Hepatocyte (in vitro differentiated cells): ENCODE measurements around the gene LRFN4. TPM values are rescaled to one million over a fixed set of nuclear protein-coding genes. Genes with fewer than 3 reads are reported as not detected.
"Not testable (repeated sequence)": the region's sequence is repeated elsewhere in the genome, so short reads cannot be mapped to it uniquely, and the experiment has no call there.

Source experiments
- DNase-seq: peaks from one replicate; pipeline ENCODE4 v3.0.0-alpha.2; 2016; ENCODE audit warnings: low spot score
- H2AFZ ChIP-seq: fragments of 200-600 bp; sonication (generic); 2 replicates; pipeline ENCODE4 v1.6.0; 2016; ENCODE audit warnings: antibody characterized with exemption, mild to moderate bottlenecking
- H3K27ac ChIP-seq: fragments of 200-600 bp; sonication (generic); 2 replicates; pipeline ENCODE4 v1.5.1; 2016; ENCODE audit warnings: mild to moderate bottlenecking
- H3K27me3 ChIP-seq: fragments of 200-600 bp; sonication (generic); 2 replicates; pipeline ENCODE4 v1.6.1; 2016
- H3K36me3 ChIP-seq: fragments of 200-600 bp; sonication (generic); replicated peaks from 2 replicates; pipeline ENCODE4 v1.5.1; 2016; ENCODE audit warnings: low read depth; ENCODE audit not compliant: insufficient read depth
- H3K4me1 ChIP-seq: fragments of 200-600 bp; sonication (generic); 2 replicates; pipeline ENCODE4 v1.5.1; 2016; ENCODE audit warnings: mild to moderate bottlenecking, moderate library complexity; ENCODE audit not compliant: insufficient read depth
- H3K4me2 ChIP-seq: fragments of 200-600 bp; sonication (generic); 2 replicates; pipeline ENCODE4 v1.6.0; 2016
- H3K4me3 ChIP-seq: fragments of 200-600 bp; sonication (generic); 2 replicates; pipeline ENCODE4 v1.5.1; 2016; ENCODE audit warnings: mild to moderate bottlenecking
- H3K79me2 ChIP-seq: fragments of 200-600 bp; sonication (generic); 2 replicates; pipeline ENCODE4 v1.6.0; 2017; ENCODE audit warnings: mild to moderate bottlenecking
- H3K9me2 ChIP-seq: fragments of 200-600 bp; sonication (generic); replicated peaks from 2 replicates; pipeline ENCODE4 v1.6.0; 2017; ENCODE audit warnings: mild to moderate bottlenecking; ENCODE audit not compliant: insufficient read depth
- H3K9me3 ChIP-seq: fragments of 200-600 bp; sonication (generic); 2 replicates; pipeline ENCODE4 v1.5.1; 2016; ENCODE audit warnings: low read depth, mild to moderate bottlenecking
- H4K20me1 ChIP-seq: fragments of 200-600 bp; sonication (generic); 2 replicates; pipeline ENCODE4 v1.6.0; 2016; ENCODE audit warnings: mild to moderate bottlenecking; ENCODE audit not compliant: insufficient read depth, poor library complexity, severe bottlenecking
- CTCF ChIP-seq: fragments of 200-600 bp; sonication (generic); IDR thresholded peaks from 2 replicates; pipeline ENCODE4 v1.5.1; 2016; ENCODE audit warnings: antibody characterized with exemption, mild to moderate bottlenecking; ENCODE audit not compliant: poor library complexity
- EZH2 ChIP-seq: fragments of 200-600 bp; sonication (generic); IDR thresholded peaks from 2 replicates; pipeline ENCODE4 v1.6.1; 2016; ENCODE audit warnings: antibody characterized with exemption, mild to moderate bottlenecking, borderline replicate concordance
- EZH2phosphoT487 ChIP-seq: fragments of 200-600 bp; sonication (generic); IDR thresholded peaks from one replicate; pipeline ENCODE4 v1.6.1; 2018; ENCODE audit warnings: antibody characterized with exemption, mild to moderate bottlenecking, low read depth, moderate library complexity; ENCODE audit not compliant: unreplicated experiment, severe bottlenecking
- WGBS: methylation state at CpG from one replicate; pipeline ENCODE4 v1.1.6; 2016; ENCODE audit warnings: low lambda C conversion rate; ENCODE audit errors: missing lambda C conversion rate; 5-methylcytosine and 5-hydroxymethylcytosine counted together
- polyA plus RNA-seq: library from polyadenylated mRNA; unstranded; fragments of >200 nt; fragmentation: Nextera tagmentation; extraction: Ambion mirVana; gene quantifications from 2 replicates; pipeline ENCODE4 v1.2.1, GENCODE V29; 2016
- total RNA-seq: library from RNA; depleted of rRNA; stranded (reverse); fragments of >200 nt; gene quantifications from 2 replicates; pipeline ENCODE4 v1.2.3, GENCODE V29; 2014

LRFN4 gene
- total and polyA plus RNA-seq, 2 experiments from 2014 or later = 15.8 to 30.2 TPM

- no peaks in the 10 kb centered on the region for H3K79me2 ChIP-seq
- TF ChIP-seq EZH2phosphoT487 (no peak), EZH2 (no peak), CTCF (no peak)
- peak overlapping the region; percentile 56 for H3K27ac ChIP-seq
- H3K9me2 ChIP-seq = no peaks in the 10 kb centered on the region
- no peaks in the 10 kb centered on the region for H3K9me3 ChIP-seq
- H3K27me3 ChIP-seq = no peaks in the 10 kb centered on the region
- H3K4me3 ChIP-seq = no peak overlapping the region
- peak overlapping the region; percentile 48 for H3K4me2 ChIP-seq
- no peak overlapping the region for H2AFZ ChIP-seq
- H3K36me3 ChIP-seq = no peaks in the 10 kb centered on the region
- WGBS = 39% methylated on average over 3 of the region's 3 CpGs
- no peaks in the 10 kb centered on the region for H4K20me1 ChIP-seq
- H3K4me1 ChIP-seq = peaks cover 6% of the 10 kb centered on the region
- no peak for DNase-seq
These were observed 36.0 kb upstream of the LRFN4 start for GRCh38 chr11:66820901-66821300.

GRCh38 chr11:66823700-66824099 is 33.2 kb upstream of the LRFN4 start:
- no peaks in the 10 kb centered on the region for H3K9me3 ChIP-seq
- H3K27me3 ChIP-seq = no peaks in the 10 kb centered on the region
- peaks cover 6% of the 10 kb centered on the region for H3K4me1 ChIP-seq
- WGBS = 93% methylated on average over 4 of the region's 4 CpGs
- TF ChIP-seq EZH2 = no peak
- DNase-seq = no peak
- no peak overlapping the region for H3K4me2 ChIP-seq
- H3K4me3 ChIP-seq = no peak overlapping the region
- no peaks in the 10 kb centered on the region for H4K20me1 ChIP-seq
- no peaks in the 10 kb centered on the region for H3K79me2 ChIP-seq
- no peaks in the 10 kb centered on the region for H3K9me2 ChIP-seq
- H2AFZ ChIP-seq = no peak overlapping the region
- no peaks in the 10 kb centered on the region for H3K36me3 ChIP-seq
- no peak overlapping the region for H3K27ac ChIP-seq

- H3K79me2 ChIP-seq, H3K4me2 ChIP-seq, H3K4me1 ChIP-seq, H4K20me1 ChIP-seq, H3K4me3 ChIP-seq, H3K9me3 ChIP-seq, H3K27me3 ChIP-seq, H3K27ac ChIP-seq, DNase-seq, H3K9me2 ChIP-seq, H3K36me3 ChIP-seq, H2AFZ ChIP-seq: not testable (repeated sequence)
- WGBS = 92% methylated on average over 4 of the region's 4 CpGs
These were observed 32.3 kb upstream of the LRFN4 start for GRCh38 chr11:66824573-66824972.

GRCh38 chr11:66834539-66834845 is 22.4 kb upstream of the LRFN4 start:
- 69% methylated on average over 4 of the region's 4 CpGs for WGBS
- no peaks in the 10 kb centered on the region for H3K79me2 ChIP-seq

More at GRCh38 chr11:66834539-66834845, 22.4 kb upstream of the LRFN4 start:
- H3K9me3 ChIP-seq = no peaks in the 10 kb centered on the region
- H3K27ac ChIP-seq = no peak overlapping the region
- H3K9me2 ChIP-seq = no peaks in the 10 kb centered on the region
- TF ChIP-seq EZH2phosphoT487 (no peak), CTCF (no peak), EZH2 (no peak)
- DNase-seq = no peak
- H2AFZ ChIP-seq = no peak overlapping the region
- H3K4me2 ChIP-seq = no peak overlapping the region
- no peaks in the 10 kb centered on the region for H3K36me3 ChIP-seq
- no peaks in the 10 kb centered on the region for H3K27me3 ChIP-seq
- H3K4me3 ChIP-seq = no peak overlapping the region
- H4K20me1 ChIP-seq = no peaks in the 10 kb centered on the region
- H3K4me1 ChIP-seq = no peaks in the 10 kb centered on the region
